ENCODE measurements around the gene WRNIP1. TPM values are rescaled to one million over a fixed set of nuclear protein-coding genes. Genes with fewer than 3 reads are reported as not detected.

The WRNIP1 gene
- total RNA-seq, 1 experiment from 2014 or later: 51.7 TPM

- Histone ChIP-seq H3K4me1 (no peaks in the 10 kb centered on the region; the same call in 1 of the 2 replicates), H3K4me3 (ENCODE audit: low read depth, low read length) (no peak overlapping the region), H3K36me3 (ENCODE audit: control insufficient read depth, insufficient read depth, low read length) (no peaks in the 10 kb centered on the region), H3K27me3 (replicated peaks; ENCODE audit: control insufficient read depth, insufficient read depth, low read length) (no peaks in the 10 kb centered on the region), H3K9me3 (no peaks in the 10 kb centered on the region)
- no peak overlapping the region for H3K4me3 Mint-ChIP-seq (ENCODE audit: unreplicated experiment)
- ChIA-PET POLR2A (no interaction called here), CTCF (no interaction called here)
- DNase-seq: no peak
- TF ChIP-seq CTCF (IDR thresholded peaks at IDR 0.05; ENCODE audit: insufficient read depth in 1 of 2, low read depth in 1 of 2, low read length in 1 of 2, severe bottlenecking in 1 of 2, unreplicated experiment in 1 of 2): no peak
- H3K36me3 Mint-ChIP-seq (ENCODE audit: insufficient read depth, unreplicated experiment): no peaks in the 10 kb centered on the region
- peaks cover 3% of the 10 kb centered on the region for H3K4me1 Mint-ChIP-seq (ENCODE audit: low read depth, unreplicated experiment)
- H3K9me3 Mint-ChIP-seq (ENCODE audit: unreplicated experiment): no peaks in the 10 kb centered on the region
- BruUV-seq (replicated peaks): no TSS peak
- no peaks in the 10 kb centered on the region for H3K27me3 Mint-ChIP-seq (ENCODE audit: insufficient read depth, unreplicated experiment)
- intact Hi-C loops (cut with micrococcal nuclease; ENCODE audit: unreplicated experiment): no loop called here
- no peak overlapping the region for H3K27ac Mint-ChIP-seq (ENCODE audit: unreplicated experiment)
Measured at GRCh38 chr6:2823104-2823850, 58.1 kb downstream of the WRNIP1 start.

GRCh38 chr6:2826131-2826530 is 60.9 kb downstream of the WRNIP1 start:
- Histone ChIP-seq H3K27me3 (replicated peaks; ENCODE audit: control insufficient read depth, insufficient read depth, low read length) (no peaks in the 10 kb centered on the region), H3K36me3 (ENCODE audit: control insufficient read depth, insufficient read depth, low read length) (no peaks in the 10 kb centered on the region), H3K9me3 (no peaks in the 10 kb centered on the region), H3K4me1 (0 out of 2 replicates have a peak, but pooled peaks cover 5% of the 10 kb centered on the region), H3K4me3 (ENCODE audit: low read depth, low read length) (no peak overlapping the region)
- Mint-ChIP-seq H3K4me3 (ENCODE audit: unreplicated experiment) (no peak overlapping the region), H3K36me3 (ENCODE audit: insufficient read depth, unreplicated experiment) (no peaks in the 10 kb centered on the region), H3K27me3 (ENCODE audit: insufficient read depth, unreplicated experiment) (no peaks in the 10 kb centered on the region), H3K9me3 (ENCODE audit: unreplicated experiment) (no peaks in the 10 kb centered on the region), H3K27ac (ENCODE audit: unreplicated experiment) (no peak overlapping the region), H3K4me1 (ENCODE audit: low read depth, unreplicated experiment) (peaks cover 19% of the 10 kb centered on the region)
- BruUV-seq (replicated peaks): no TSS peak
- TF ChIP-seq CTCF (IDR thresholded peaks at IDR 0.05; ENCODE audit: insufficient read depth in 1 of 2, low read depth in 1 of 2, low read length in 1 of 2, severe bottlenecking in 1 of 2, unreplicated experiment in 1 of 2): no peak
- DNase-seq: no peak
- intact Hi-C loops (cut with micrococcal nuclease; ENCODE audit: unreplicated experiment): no loop called here
- POLR2A ChIA-PET: no interaction called here
- CTCF ChIA-PET: interaction anchor here (1.2 kb wide), 1 partner anchor 35 kb away, joined by 3 read pairs; no protein-coding TSS in a partner anchor

GRCh38 chr6:2827142-2827541 is 61.9 kb downstream of the WRNIP1 start:
- ChIA-PET CTCF (no interaction called here), POLR2A (no interaction called here)
- intact Hi-C loops (cut with micrococcal nuclease; ENCODE audit: unreplicated experiment): no loop called here

More at GRCh38 chr6:2827142-2827541, 61.9 kb downstream of the WRNIP1 start:
- Mint-ChIP-seq H3K36me3 (ENCODE audit: insufficient read depth, unreplicated experiment) (peaks cover 7% of the 10 kb centered on the region), H3K9me3 (ENCODE audit: unreplicated experiment) (no peaks in the 10 kb centered on the region), H3K4me3 (ENCODE audit: unreplicated experiment) (no peak overlapping the region), H3K4me1 (ENCODE audit: low read depth, unreplicated experiment) (peaks cover 19% of the 10 kb centered on the region), H3K27me3 (ENCODE audit: insufficient read depth, unreplicated experiment) (no peaks in the 10 kb centered on the region), H3K27ac (ENCODE audit: unreplicated experiment) (no peak overlapping the region)
- Histone ChIP-seq H3K9me3 (no peaks in the 10 kb centered on the region), H3K4me3 (ENCODE audit: low read depth, low read length) (no peak overlapping the region), H3K4me1 (0 out of 2 replicates have a peak, but pooled peaks cover 5% of the 10 kb centered on the region), H3K36me3 (ENCODE audit: control insufficient read depth, insufficient read depth, low read length) (no peaks in the 10 kb centered on the region), H3K27me3 (replicated peaks; ENCODE audit: control insufficient read depth, insufficient read depth, low read length) (no peaks in the 10 kb centered on the region)
- no peak for TF ChIP-seq CTCF (IDR thresholded peaks at IDR 0.05; ENCODE audit: insufficient read depth in 1 of 2, low read depth in 1 of 2, low read length in 1 of 2, severe bottlenecking in 1 of 2, unreplicated experiment in 1 of 2)
- no peak for DNase-seq
- no TSS peak for BruUV-seq (replicated peaks)
